Jurkat, Clone E6-1 (cell line): ENCODE results near the gene AMMECR1.

Experiments used
- DNase-seq: peaks from one replicate; pipeline ENCODE4 v3.0.0-alpha.2; 2011; ENCODE audit warnings: low read depth, low spot score
- H3K4me3 ChIP-seq: 2 replicates; pipeline ENCODE4 v1.5.1; 2011; ENCODE audit warnings: mild to moderate bottlenecking, low read length, control low read depth, moderate library complexity

AMMECR1 gene

GRCh38 chrX:110316351-110317060 lies 1.4 kb downstream of the AMMECR1 start:
- H3K4me3 ChIP-seq = peak overlapping the region; percentile 70
- no peak for DNase-seq

- no peak for DNase-seq
- no peak overlapping the region for H3K4me3 ChIP-seq
Observed at GRCh38 chrX:110315551-110315950, 2.3 kb downstream of the AMMECR1 start.

GRCh38 chrX:110311437-110312230 lies 6.3 kb downstream of the AMMECR1 start:
- H3K4me3 ChIP-seq = no peak overlapping the region
- no peak for DNase-seq

- no peak overlapping the region for H3K4me3 ChIP-seq
- no peak for DNase-seq
Observed at GRCh38 chrX:110310896-110311295, 7.0 kb downstream of the AMMECR1 start.

GRCh38 chrX:110310000-110310790 lies 7.7 kb downstream of the AMMECR1 start:
- no peak overlapping the region for H3K4me3 ChIP-seq
- no peak for DNase-seq

- no peak for DNase-seq
- H3K4me3 ChIP-seq = no peak overlapping the region
Observed at GRCh38 chrX:110308220-110308619, 9.7 kb downstream of the AMMECR1 start.

- no peak for DNase-seq
- H3K4me3 ChIP-seq = no peak overlapping the region
Observed at GRCh38 chrX:110304884-110305283, 13.0 kb downstream of the AMMECR1 start.

GRCh38 chrX:110304371-110304770 lies 13.5 kb downstream of the AMMECR1 start:
- H3K4me3 ChIP-seq = no peak overlapping the region
- DNase-seq = no peak

GRCh38 chrX:110302975-110303374 lies 14.9 kb downstream of the AMMECR1 start:
- no peak overlapping the region for H3K4me3 ChIP-seq
- DNase-seq = no peak

- no peak overlapping the region for H3K4me3 ChIP-seq
Observed at GRCh38 chrX:110301194-110301593, 16.7 kb downstream of the AMMECR1 start.

GRCh38 chrX:110294087-110294486 lies 23.8 kb downstream of the AMMECR1 start:
- no peak for DNase-seq
- H3K4me3 ChIP-seq = no peak overlapping the region

More at GRCh38 chrX:110301194-110301593, 16.7 kb downstream of the AMMECR1 start:
- DNase-seq = no peak

GRCh38 chrX:110293658-110294057 lies 24.2 kb downstream of the AMMECR1 start:
- H3K4me3 ChIP-seq = no peak overlapping the region
- DNase-seq = no peak

GRCh38 chrX:110287605-110288004 lies 30.3 kb downstream of the AMMECR1 start:
- no peak for DNase-seq
- no peak overlapping the region for H3K4me3 ChIP-seq

GRCh38 chrX:110286106-110286505 lies 31.8 kb downstream of the AMMECR1 start:
- DNase-seq = no peak
- H3K4me3 ChIP-seq = no peak overlapping the region

- no peak overlapping the region for H3K4me3 ChIP-seq
- DNase-seq = no peak
Observed at GRCh38 chrX:110284159-110284558, 33.7 kb downstream of the AMMECR1 start.

- DNase-seq = no peak
- no peak overlapping the region for H3K4me3 ChIP-seq
Observed at GRCh38 chrX:110282922-110283321, 35.0 kb downstream of the AMMECR1 start.

GRCh38 chrX:110281377-110281776 lies 36.5 kb downstream of the AMMECR1 start:
- DNase-seq = no peak
- H3K4me3 ChIP-seq = no peak overlapping the region

- DNase-seq = no peak
- H3K4me3 ChIP-seq = no peak overlapping the region
Observed at GRCh38 chrX:110280954-110281353, 36.9 kb downstream of the AMMECR1 start.

GRCh38 chrX:110277609-110278008 lies 40.3 kb downstream of the AMMECR1 start:
- DNase-seq = no peak

GRCh38 chrX:110276778-110277177 lies 41.1 kb downstream of the AMMECR1 start:
- no peak for DNase-seq
- no peak overlapping the region for H3K4me3 ChIP-seq

More at GRCh38 chrX:110277609-110278008, 40.3 kb downstream of the AMMECR1 start:
- H3K4me3 ChIP-seq = no peak overlapping the region
